ENCODE measurements around the gene MYOCOS.

MYOCOS gene

GRCh38 chr1:171622152-171622462, at the start of gene MYOCOS:
TSS of gene MYOCOS (plus strand) at chr1:171622243. CDS start at chr1:171623884, 1,641 bp downstream.
- no peak within 1 kb of the TSS for H3K27ac ChIP-seq (ENCODE audit: low read length)
- H3K4me1 ChIP-seq (ENCODE audit: insufficient read depth, low read length) = 0 out of 2 replicates have a peak, but pooled peaks cover 2% of the 10 kb centered on the region
- no peaks in the 10 kb centered on the region for H3K27me3 ChIP-seq (ENCODE audit: insufficient read depth, low read length)
- H3K36me3 ChIP-seq (ENCODE audit: insufficient read depth, low read depth, low read length) = no peaks in the 10 kb centered on the region
- H3K4me3 ChIP-seq (ENCODE audit: low read length) = no peak within 1 kb of the TSS
- H3K9me3 ChIP-seq (ENCODE audit: insufficient read depth, low read depth, low read length) = no peaks in the 10 kb centered on the region
- no peak within 1 kb of the TSS for H3K9ac ChIP-seq (ENCODE audit: low read depth, low read length)

GRCh38 chr1:171576144-171576543, 45.9 kb upstream of the MYOCOS start:
- no peak overlapping the region for H3K27ac ChIP-seq (ENCODE audit: low read length)
- no peak overlapping the region for H3K9ac ChIP-seq (ENCODE audit: low read depth, low read length)
- H3K27me3 ChIP-seq (ENCODE audit: insufficient read depth, low read length) = no peaks in the 10 kb centered on the region
- H3K4me3 ChIP-seq (ENCODE audit: low read length) = no peak overlapping the region
- no peaks in the 10 kb centered on the region for H3K4me1 ChIP-seq (ENCODE audit: insufficient read depth, low read length)
- H3K36me3 ChIP-seq (ENCODE audit: insufficient read depth, low read depth, low read length) = peaks cover 91% of the 10 kb centered on the region
- H3K9me3 ChIP-seq (ENCODE audit: insufficient read depth, low read depth, low read length) = no peaks in the 10 kb centered on the region

- no peaks in the 10 kb centered on the region for H3K4me1 ChIP-seq (ENCODE audit: insufficient read depth, low read length)
- peaks cover 97% of the 10 kb centered on the region for H3K36me3 ChIP-seq (ENCODE audit: insufficient read depth, low read depth, low read length)
- H3K9ac ChIP-seq (ENCODE audit: low read depth, low read length) = no peak overlapping the region
- H3K27ac ChIP-seq (ENCODE audit: low read length) = no peak overlapping the region
- H3K27me3 ChIP-seq (ENCODE audit: insufficient read depth, low read length) = no peaks in the 10 kb centered on the region
- H3K9me3 ChIP-seq (ENCODE audit: insufficient read depth, low read depth, low read length) = no peaks in the 10 kb centered on the region
- H3K4me3 ChIP-seq (ENCODE audit: low read length) = no peak overlapping the region
Observed at GRCh38 chr1:171581226-171581625, 40.8 kb upstream of the MYOCOS start.

- H3K27me3 ChIP-seq (ENCODE audit: insufficient read depth, low read length) = no peaks in the 10 kb centered on the region
- no peaks in the 10 kb centered on the region for H3K9me3 ChIP-seq (ENCODE audit: insufficient read depth, low read depth, low read length)
- no peaks in the 10 kb centered on the region for H3K4me1 ChIP-seq (ENCODE audit: insufficient read depth, low read length)
- H3K4me3 ChIP-seq (ENCODE audit: low read length) = no peak overlapping the region
- no peak overlapping the region for H3K27ac ChIP-seq (ENCODE audit: low read length)
- H3K36me3 ChIP-seq (ENCODE audit: insufficient read depth, low read depth, low read length) = peaks cover 94% of the 10 kb centered on the region
- H3K9ac ChIP-seq (ENCODE audit: low read depth, low read length) = no peak overlapping the region
Observed at GRCh38 chr1:171581766-171582165, 40.3 kb upstream of the MYOCOS start.

- H3K36me3 ChIP-seq (ENCODE audit: insufficient read depth, low read depth, low read length) = peaks cover 94% of the 10 kb centered on the region
Observed at GRCh38 chr1:171582589-171582988, 39.5 kb upstream of the MYOCOS start.

GRCh38 chr1:171583591-171584201, 38.3 kb upstream of the MYOCOS start:
- no peaks in the 10 kb centered on the region for H3K4me1 ChIP-seq (ENCODE audit: insufficient read depth, low read length)
- H3K4me3 ChIP-seq (ENCODE audit: low read length) = no peak overlapping the region
- peaks cover 94% of the 10 kb centered on the region for H3K36me3 ChIP-seq (ENCODE audit: insufficient read depth, low read depth, low read length)
- no peaks in the 10 kb centered on the region for H3K9me3 ChIP-seq (ENCODE audit: insufficient read depth, low read depth, low read length)
- no peak overlapping the region for H3K27ac ChIP-seq (ENCODE audit: low read length)
- no peak overlapping the region for H3K9ac ChIP-seq (ENCODE audit: low read depth, low read length)
- no peaks in the 10 kb centered on the region for H3K27me3 ChIP-seq (ENCODE audit: insufficient read depth, low read length)

More at GRCh38 chr1:171582589-171582988, 39.5 kb upstream of the MYOCOS start:
- no peak overlapping the region for H3K4me3 ChIP-seq (ENCODE audit: low read length)
- no peaks in the 10 kb centered on the region for H3K4me1 ChIP-seq (ENCODE audit: insufficient read depth, low read length)
- H3K9ac ChIP-seq (ENCODE audit: low read depth, low read length) = no peak overlapping the region
- no peaks in the 10 kb centered on the region for H3K27me3 ChIP-seq (ENCODE audit: insufficient read depth, low read length)
- no peak overlapping the region for H3K27ac ChIP-seq (ENCODE audit: low read length)
- no peaks in the 10 kb centered on the region for H3K9me3 ChIP-seq (ENCODE audit: insufficient read depth, low read depth, low read length)

GRCh38 chr1:171585715-171586114, 36.3 kb upstream of the MYOCOS start:
- no peaks in the 10 kb centered on the region for H3K27me3 ChIP-seq (ENCODE audit: insufficient read depth, low read length)
- H3K4me1 ChIP-seq (ENCODE audit: insufficient read depth, low read length) = no peaks in the 10 kb centered on the region
- no peaks in the 10 kb centered on the region for H3K9me3 ChIP-seq (ENCODE audit: insufficient read depth, low read depth, low read length)
- no peak overlapping the region for H3K9ac ChIP-seq (ENCODE audit: low read depth, low read length)
- H3K4me3 ChIP-seq (ENCODE audit: low read length) = no peak overlapping the region
- H3K36me3 ChIP-seq (ENCODE audit: insufficient read depth, low read depth, low read length) = peaks cover 94% of the 10 kb centered on the region
- no peak overlapping the region for H3K27ac ChIP-seq (ENCODE audit: low read length)

GRCh38 chr1:171588230-171588629, 33.8 kb upstream of the MYOCOS start:
- Histone ChIP-seq H3K4me1 (ENCODE audit: insufficient read depth, low read length) (no peaks in the 10 kb centered on the region), H3K4me3 (ENCODE audit: low read length) (no peak overlapping the region), H3K27me3 (ENCODE audit: insufficient read depth, low read length) (no peaks in the 10 kb centered on the region), H3K36me3 (ENCODE audit: insufficient read depth, low read depth, low read length) (peaks cover 94% of the 10 kb centered on the region), H3K27ac (ENCODE audit: low read length) (no peak overlapping the region), H3K9me3 (ENCODE audit: insufficient read depth, low read depth, low read length) (no peaks in the 10 kb centered on the region), H3K9ac (ENCODE audit: low read depth, low read length) (no peak overlapping the region)

- Histone ChIP-seq H3K9ac (ENCODE audit: low read depth, low read length) (no peak overlapping the region), H3K9me3 (ENCODE audit: insufficient read depth, low read depth, low read length) (no peaks in the 10 kb centered on the region), H3K27ac (ENCODE audit: low read length) (no peak overlapping the region), H3K27me3 (ENCODE audit: insufficient read depth, low read length) (no peaks in the 10 kb centered on the region), H3K4me1 (ENCODE audit: insufficient read depth, low read length) (no peaks in the 10 kb centered on the region), H3K36me3 (ENCODE audit: insufficient read depth, low read depth, low read length) (peaks cover 79% of the 10 kb centered on the region), H3K4me3 (ENCODE audit: low read length) (no peak overlapping the region)
Observed at GRCh38 chr1:171590022-171590421, 32.0 kb upstream of the MYOCOS start.

GRCh38 chr1:171595324-171595723, 26.7 kb upstream of the MYOCOS start:
- no peak overlapping the region for H3K9ac ChIP-seq (ENCODE audit: low read depth, low read length)
- no peak overlapping the region for H3K4me3 ChIP-seq (ENCODE audit: low read length)
- H3K9me3 ChIP-seq (ENCODE audit: insufficient read depth, low read depth, low read length) = no peaks in the 10 kb centered on the region
- no peaks in the 10 kb centered on the region for H3K4me1 ChIP-seq (ENCODE audit: insufficient read depth, low read length)
- H3K27me3 ChIP-seq (ENCODE audit: insufficient read depth, low read length) = no peaks in the 10 kb centered on the region
- peaks cover 32% of the 10 kb centered on the region for H3K36me3 ChIP-seq (ENCODE audit: insufficient read depth, low read depth, low read length)
- H3K27ac ChIP-seq (ENCODE audit: low read length) = no peak overlapping the region

GRCh38 chr1:171596119-171596518, 25.9 kb upstream of the MYOCOS start:
- Histone ChIP-seq H3K4me3 (ENCODE audit: low read length) (no peak overlapping the region), H3K9ac (ENCODE audit: low read depth, low read length) (no peak overlapping the region), H3K27ac (ENCODE audit: low read length) (no peak overlapping the region), H3K9me3 (ENCODE audit: insufficient read depth, low read depth, low read length) (no peaks in the 10 kb centered on the region), H3K4me1 (ENCODE audit: insufficient read depth, low read length) (no peaks in the 10 kb centered on the region), H3K27me3 (ENCODE audit: insufficient read depth, low read length) (no peaks in the 10 kb centered on the region), H3K36me3 (ENCODE audit: insufficient read depth, low read depth, low read length) (peaks cover 24% of the 10 kb centered on the region)

- Histone ChIP-seq H3K4me3 (ENCODE audit: low read length) (no peak overlapping the region), H3K4me1 (ENCODE audit: insufficient read depth, low read length) (no peaks in the 10 kb centered on the region), H3K9ac (ENCODE audit: low read depth, low read length) (no peak overlapping the region), H3K9me3 (ENCODE audit: insufficient read depth, low read depth, low read length) (no peaks in the 10 kb centered on the region), H3K27ac (ENCODE audit: low read length) (no peak overlapping the region), H3K36me3 (ENCODE audit: insufficient read depth, low read depth, low read length) (peaks cover 18% of the 10 kb centered on the region), H3K27me3 (ENCODE audit: insufficient read depth, low read length) (no peaks in the 10 kb centered on the region)
Observed at GRCh38 chr1:171596705-171597104, 25.3 kb upstream of the MYOCOS start.
